CD4-positive, alpha-beta memory T cell (primary cell): Measurements from ENCODE around the gene TNC. TPM values are rescaled to one million over a fixed set of nuclear protein-coding genes. Genes with fewer than 3 reads are reported as not detected.

Source experiments
- CTCF ChIA-PET: fragments of 350-600 bp; sonication (Branson Sonifier 250); formaldehyde crosslinking; loops from one replicate; lab custom pipeline; 2021; ENCODE audit warnings: inconsistent platforms; ENCODE audit not compliant: partially characterized antibody; lab: Charles Lee
- POLR2A ChIA-PET: fragments of 350-600 bp; sonication (Branson Sonifier 250); formaldehyde crosslinking; loops from one replicate; lab custom pipeline; 2021; ENCODE audit not compliant: partially characterized antibody; lab: Charles Lee
- DNase-seq, 5 donors: peaks; one replicate each; pipeline versions ENCODE4 v3.0.0 to v3.0.0-alpha.2; 2020 to 2022; ENCODE audit warnings: mixed read lengths in 1 of 5
- H3K27ac ChIP-seq: one replicate; pipeline ENCODE4 v1.7.0; 2013; ENCODE audit warnings: low read depth, low read length
- H3K27me3 ChIP-seq: 2 replicates; pipeline ENCODE4 v1.7.0; 2013; ENCODE audit warnings: mild to moderate bottlenecking, low read length, moderate library complexity; ENCODE audit not compliant: insufficient read depth
- H3K36me3 ChIP-seq: 2 replicates; pipeline ENCODE4 v1.7.0; 2013; ENCODE audit warnings: mild to moderate bottlenecking, low read length, moderate library complexity; ENCODE audit not compliant: insufficient read depth
- H3K4me1 ChIP-seq: 2 replicates; pipeline ENCODE4 v1.7.0; 2013; ENCODE audit warnings: mild to moderate bottlenecking, low read length, moderate library complexity; ENCODE audit not compliant: insufficient read depth
- H3K4me3 ChIP-seq, 2 donors: one replicate each; pipeline ENCODE4 v1.7.0; 2013; ENCODE audit warnings: low read length in 2 of 2, mild to moderate bottlenecking in 1 of 2
- H3K9me3 ChIP-seq, 2 donors: one replicate each; pipeline ENCODE4 v1.7.0; 2013; ENCODE audit warnings: low read length in 2 of 2, control low read depth in 1 of 2; ENCODE audit not compliant: control insufficient read depth in 1 of 2
- H3K27ac Mint-ChIP-seq, 7 donors: one replicate each; pipeline ENCODE4 v1.8.0; 2020 to 2021; ENCODE audit warnings: mixed read lengths in 7 of 7, mild to moderate bottlenecking in 6 of 7, inconsistent platforms in 3 of 7, moderate library complexity in 3 of 7
- H3K27me3 Mint-ChIP-seq, 2 donors: one replicate each; pipeline ENCODE4 v1.8.0; 2020 to 2021; ENCODE audit warnings: mixed read lengths in 2 of 2
- H3K36me3 Mint-ChIP-seq, 2 donors: one replicate each; pipeline ENCODE4 v1.8.0; 2020 to 2021; ENCODE audit warnings: mixed read lengths in 2 of 2, inconsistent platforms in 1 of 2, mild to moderate bottlenecking in 1 of 2
- H3K4me1 Mint-ChIP-seq, 4 donors: one replicate each; pipeline ENCODE4 v1.8.0; 2020 to 2021; ENCODE audit warnings: mixed read lengths in 4 of 4, mild to moderate bottlenecking in 1 of 4
- H3K4me3 Mint-ChIP-seq, 8 donors: one replicate each; pipeline ENCODE4 v1.8.0; 2020 to 2021; ENCODE audit warnings: mixed read lengths in 8 of 8, mild to moderate bottlenecking in 7 of 8, moderate library complexity in 6 of 8, inconsistent platforms in 3 of 8
- H3K9me3 Mint-ChIP-seq, 8 donors: one replicate each; pipeline ENCODE4 v1.8.0; 2020 to 2021; ENCODE audit warnings: mixed read lengths in 8 of 8, mild to moderate bottlenecking in 5 of 8, inconsistent platforms in 3 of 8, moderate library complexity in 1 of 8
- intact Hi-C: fragments of 100-400 bp; cut with micrococcal nuclease; formaldehyde crosslinking; loops from one replicate; pipeline ENCODE4 v1.15.1; 2023
- polyA plus RNA-seq, 2 donors: library from polyadenylated mRNA; unstranded; fragments of 300-500 nt; fragmentation: Illumina TruSeq; gene quantifications; one replicate each; pipeline ENCODE4 v1.2.3, GENCODE V29; 2021
- total RNA-seq, 2 experiments: library from RNA; stranded (reverse); gene quantifications; one replicate each; pipeline ENCODE4 v1.2.3, GENCODE V29; 2021

Gene TNC
- total and polyA plus RNA-seq, 4 experiments from 2014 or later: not detected

DNA sequence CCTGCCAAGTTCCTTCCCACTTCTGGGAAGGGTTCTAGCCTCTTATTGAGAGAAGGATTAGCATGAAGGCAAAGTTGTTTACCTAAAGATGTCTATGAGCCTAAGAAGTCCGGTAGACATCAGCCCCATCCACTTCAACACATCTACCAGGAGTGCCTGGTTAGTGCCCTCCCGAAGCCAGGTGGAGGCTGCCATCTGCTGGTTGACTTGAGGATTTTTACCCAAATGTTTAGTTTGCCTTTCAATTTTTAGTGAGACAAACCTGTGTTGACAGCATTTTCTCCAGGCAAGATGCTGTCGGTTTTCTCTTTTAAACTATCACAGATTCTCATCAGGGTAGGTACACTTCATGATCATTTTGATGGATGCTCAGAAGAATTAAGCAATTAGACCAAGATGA, 104.0 kb downstream of the TNC start:
- Mint-ChIP-seq H3K27ac (peak overlapping the region in 1 of 7 donors; percentile 69), H3K4me3 (no peak overlapping the region), H3K36me3 (no peaks in the 10 kb centered on the region), H3K27me3 (peaks cover 0 to 1% of the 10 kb centered on the region in 2 donors), H3K9me3 (no peaks in the 10 kb centered on the region), H3K4me1 (peaks cover 19 to 21% (median 20%) of the 10 kb centered on the region in 4 donors)
- Histone ChIP-seq H3K36me3 (no peaks in the 10 kb centered on the region), H3K4me1 (peaks cover 12% of the 10 kb centered on the region), H3K4me3 (no peak overlapping the region), H3K27ac (no peak overlapping the region), H3K9me3 (no peaks in the 10 kb centered on the region), H3K27me3 (no peaks in the 10 kb centered on the region)
- DNase-seq: peak; percentile 78 to 79 (median 79)
- ChIA-PET POLR2A (interaction anchor here (0.6 to 1.5 kb wide), 3 partner anchors 25 to 110 kb away, joined by 3 to 5 read pairs (median 4); no protein-coding TSS in a partner anchor), CTCF (interaction anchor here (0.8 to 14.3 kb wide), 26 partner anchors 10 to 608 kb away, joined by 3 to 233 read pairs (median 5); partner anchors contain the start of genes TEX48 and TNFSF8)
- intact Hi-C loops: loop anchor here (1.0 to 5.0 kb wide), 7 partner anchors 82 to 609 kb away; partner anchors contain the start of genes TEX48 and TNFSF8

DNA sequence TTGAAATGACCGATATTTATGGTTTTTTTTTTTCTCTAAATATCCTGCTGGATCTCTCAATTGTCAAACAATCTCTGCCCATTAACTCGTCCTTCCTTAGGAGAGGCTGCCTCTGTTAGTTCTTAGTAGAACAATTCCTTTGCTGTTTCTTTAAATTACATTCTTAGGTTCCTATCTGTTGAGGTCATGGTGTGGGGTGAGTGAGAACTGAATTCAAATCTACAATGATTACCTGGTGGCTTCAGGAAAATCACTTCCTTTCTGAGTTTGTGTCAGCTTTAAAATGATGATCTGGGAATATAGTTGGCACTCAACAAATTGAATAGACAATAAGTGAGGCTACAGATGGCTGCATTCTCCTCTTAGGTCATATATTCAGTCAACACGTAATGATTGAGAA, 105.5 kb downstream of the TNC start:
- ChIA-PET POLR2A (interaction anchor here (0.8 to 1.1 kb wide), 2 partner anchors 103 to 105 kb away, joined by 3 to 5 read pairs; no protein-coding TSS in a partner anchor), CTCF (interaction anchor here (1.0 to 14.3 kb wide), 14 partner anchors 9 to 331 kb away, joined by 3 to 233 read pairs (median 8); partner anchors contain the start of gene TEX48)
- no peak for DNase-seq
- Mint-ChIP-seq H3K4me3 (no peak overlapping the region), H3K27me3 (peaks cover 0 to 1% of the 10 kb centered on the region in 2 donors), H3K36me3 (no peaks in the 10 kb centered on the region), H3K4me1 (peaks cover 20 to 28% (median 25%) of the 10 kb centered on the region in 4 donors), H3K9me3 (no peaks in the 10 kb centered on the region), H3K27ac (peak overlapping the region in 3 of 7 donors; percentile 18 to 36 (median 24))
- Histone ChIP-seq H3K4me1 (peaks cover 18% of the 10 kb centered on the region), H3K4me3 (no peak overlapping the region), H3K9me3 (no peaks in the 10 kb centered on the region), H3K27ac (no peak overlapping the region), H3K36me3 (no peaks in the 10 kb centered on the region), H3K27me3 (no peaks in the 10 kb centered on the region)
- intact Hi-C loops: loop anchor here (5.0 kb wide), 1 partner anchor 80 kb away; the partner anchor contains the start of gene TNFSF8

DNA sequence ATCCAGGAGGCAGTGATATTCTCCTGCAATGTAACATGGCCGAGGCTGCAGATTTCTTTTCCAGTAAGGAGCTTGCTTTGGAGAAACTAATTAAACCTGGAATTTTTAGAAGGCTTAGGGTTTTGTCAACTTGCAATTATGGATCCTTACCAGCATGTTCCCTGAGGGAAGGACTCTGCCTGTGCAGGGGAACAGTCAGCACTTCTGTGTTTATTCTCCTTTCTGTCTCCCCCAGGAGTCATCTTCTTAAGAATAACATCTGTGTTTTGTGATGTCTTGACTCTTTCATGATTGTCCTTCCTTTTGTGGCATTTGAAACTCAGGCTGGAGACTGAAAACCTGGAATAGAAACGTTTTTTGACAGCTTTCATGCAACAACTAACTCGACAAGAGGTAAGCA, 107.1 kb downstream of the TNC start:
- H3K4me3 Mint-ChIP-seq: no peak overlapping the region
- H3K36me3 Mint-ChIP-seq: no peaks in the 10 kb centered on the region
- ChIA-PET CTCF (interaction anchor here (0.9 to 14.3 kb wide), 11 partner anchors 21 to 330 kb away, joined by 3 to 233 read pairs (median 11); partner anchors contain the start of gene TEX48), POLR2A (interaction anchor here (0.8 kb wide), 1 partner anchor 112 kb away, joined by 4 read pairs; no protein-coding TSS in a partner anchor)
- H3K9me3 ChIP-seq: no peaks in the 10 kb centered on the region
- intact Hi-C loops: loop anchor here (5.0 kb wide), 1 partner anchor 79 kb away; the partner anchor contains the start of gene TNFSF8
- DNase-seq: no peak
- no peaks in the 10 kb centered on the region for H3K9me3 Mint-ChIP-seq
- peaks cover 33% of the 10 kb centered on the region for H3K4me1 ChIP-seq
- H3K27me3 Mint-ChIP-seq: peaks cover 0 to 1% of the 10 kb centered on the region in 2 donors
- H3K4me1 Mint-ChIP-seq: peaks cover 25 to 40% (median 30%) of the 10 kb centered on the region in 4 donors
- H3K4me3 ChIP-seq: no peak overlapping the region
- H3K36me3 ChIP-seq: no peaks in the 10 kb centered on the region
- H3K27ac Mint-ChIP-seq: peak overlapping the region in 1 of 7 donors; percentile 25
- H3K27me3 ChIP-seq: no peaks in the 10 kb centered on the region
- H3K27ac ChIP-seq: no peak overlapping the region

DNA sequence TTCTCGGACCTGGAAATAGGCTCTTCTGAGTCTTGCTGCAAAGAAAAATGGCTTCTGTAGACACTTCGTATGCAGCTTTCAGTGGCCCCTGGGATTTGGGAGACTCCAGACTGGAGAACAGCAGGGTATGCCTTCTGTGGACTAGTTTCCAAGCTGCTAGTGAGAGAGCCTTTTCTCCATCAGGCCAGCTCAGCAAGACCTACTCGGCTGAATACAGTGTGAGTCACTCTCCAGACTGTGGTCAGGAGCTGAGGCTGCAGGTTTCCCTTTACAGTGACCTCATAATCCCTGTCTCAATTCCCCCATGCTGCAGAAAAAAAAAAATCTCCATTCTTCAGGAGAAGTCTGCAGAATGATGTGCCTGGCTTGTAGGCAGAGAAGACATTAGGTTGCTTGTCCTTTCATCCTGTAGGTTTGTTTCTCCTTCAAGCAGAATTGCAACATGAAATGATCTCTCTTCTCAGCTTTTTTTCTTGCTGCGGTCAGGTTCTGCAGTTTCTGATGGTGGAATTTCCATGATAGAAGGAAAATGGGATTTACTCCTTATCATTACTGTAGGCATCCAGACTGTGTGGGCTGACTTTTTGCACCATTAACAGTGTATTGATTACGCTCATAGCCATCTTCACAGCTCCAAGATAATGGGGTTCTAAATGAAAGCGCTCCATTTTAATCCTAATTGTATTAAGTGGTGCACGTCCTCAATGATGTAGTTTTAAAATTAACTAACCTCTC, 109.3 kb downstream of the TNC start:
- Histone ChIP-seq H3K36me3 (no peaks in the 10 kb centered on the region), H3K27ac (no peak overlapping the region), H3K27me3 (no peaks in the 10 kb centered on the region), H3K4me1 (peaks cover 31% of the 10 kb centered on the region), H3K9me3 (no peaks in the 10 kb centered on the region), H3K4me3 (no peak overlapping the region)
- Mint-ChIP-seq H3K4me1 (peaks cover 22 to 41% (median 26%) of the 10 kb centered on the region in 4 donors), H3K27ac (no peak overlapping the region), H3K27me3 (peaks cover 0 to 3% of the 10 kb centered on the region in 2 donors), H3K9me3 (no peaks in the 10 kb centered on the region), H3K4me3 (no peak overlapping the region), H3K36me3 (no peaks in the 10 kb centered on the region)
- POLR2A ChIA-PET: interaction anchor here (1.2 to 1.5 kb wide), 4 partner anchors 78 to 102 kb away, joined by 3 to 4 read pairs (median 3); partner anchors contain the start of gene TNFSF8
- no peak for DNase-seq
- intact Hi-C loops: no loop called here
- CTCF ChIA-PET: interaction anchor here (1.0 to 14.3 kb wide), 5 partner anchors 8 to 327 kb away, joined by 3 to 233 read pairs (median 9); partner anchors contain the start of gene TEX48

DNA sequence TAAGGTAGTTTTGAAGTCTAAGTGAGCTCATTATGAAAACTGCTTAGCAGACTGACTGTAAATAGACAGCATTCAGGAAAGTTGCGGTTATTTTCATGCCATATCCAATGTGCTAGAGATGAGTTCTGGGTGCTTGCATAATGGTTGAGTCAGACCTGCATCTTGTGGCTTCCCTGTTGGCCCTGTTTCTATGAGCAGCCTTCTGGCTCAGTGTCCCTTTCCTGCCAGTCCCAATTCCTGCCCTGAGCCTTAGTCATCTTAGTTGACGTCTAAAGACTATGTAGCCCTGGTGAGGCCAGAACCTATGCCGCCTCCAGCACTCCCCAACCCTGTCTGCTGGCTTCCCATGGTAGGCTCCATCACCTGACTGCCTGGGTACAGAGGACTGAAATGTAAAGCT, 111.3 kb downstream of the TNC start:
- Mint-ChIP-seq H3K4me1 (peaks cover 13 to 35% (median 18%) of the 10 kb centered on the region in 4 donors), H3K27me3 (peaks cover 0 to 3% of the 10 kb centered on the region in 2 donors), H3K4me3 (no peak overlapping the region), H3K36me3 (no peaks in the 10 kb centered on the region), H3K9me3 (peaks cover 0 to 1% (median 0%) of the 10 kb centered on the region in 8 donors), H3K27ac (peak overlapping the region in 3 of 7 donors; percentile 10 to 45 (median 34))
- peaks cover 24% of the 10 kb centered on the region for H3K4me1 ChIP-seq
- ChIA-PET CTCF (interaction anchor here (1.2 to 14.3 kb wide), 5 partner anchors 10 to 325 kb away, joined by 3 to 233 read pairs (median 9); partner anchors contain the start of gene TEX48), POLR2A (interaction anchor here (1.2 to 2.2 kb wide), 5 partner anchors 9 to 108 kb away, joined by 3 to 9 read pairs (median 4); no protein-coding TSS in a partner anchor)
- H3K36me3 ChIP-seq: no peaks in the 10 kb centered on the region
- no peaks in the 10 kb centered on the region for H3K9me3 ChIP-seq
- H3K27ac ChIP-seq: no peak overlapping the region
- peak in 1 of 5 donors; percentile 14 for DNase-seq
- no peaks in the 10 kb centered on the region for H3K27me3 ChIP-seq
- H3K4me3 ChIP-seq: no peak overlapping the region
- intact Hi-C loops: no loop called here

DNA sequence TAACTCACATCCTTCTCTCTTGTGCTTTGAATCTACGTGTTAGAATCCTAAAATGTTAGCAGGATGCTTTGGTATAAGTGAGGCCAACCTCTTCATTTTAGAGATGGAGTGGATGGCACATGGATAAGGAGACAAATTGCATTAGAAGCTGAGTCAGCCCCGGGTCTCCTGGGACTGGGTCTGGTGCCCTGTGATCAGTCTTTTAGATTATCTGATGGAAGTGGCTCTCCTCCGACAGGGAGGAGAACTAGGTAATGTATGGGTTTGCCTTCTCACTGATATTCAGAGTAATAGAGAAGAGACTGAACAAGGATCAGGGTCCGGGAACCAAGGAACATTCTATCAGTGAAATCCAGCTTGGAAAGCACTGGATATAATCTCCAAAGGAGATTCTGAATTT, 112.6 kb downstream of the TNC start:
- Mint-ChIP-seq H3K9me3 (peaks cover 0 to 2% (median 0%) of the 10 kb centered on the region in 8 donors), H3K4me1 (peaks cover 17 to 39% (median 21%) of the 10 kb centered on the region in 4 donors), H3K36me3 (no peaks in the 10 kb centered on the region), H3K27me3 (peaks cover 5% of the 10 kb centered on the region in 2 donors), H3K27ac (peak overlapping the region in 3 of 7 donors; percentile 22 to 45 (median 25)), H3K4me3 (no peak overlapping the region)
- H3K4me3 ChIP-seq: no peak overlapping the region
- no peaks in the 10 kb centered on the region for H3K27me3 ChIP-seq
- POLR2A ChIA-PET: interaction anchor here (2.0 to 2.2 kb wide), 2 partner anchors 74 to 76 kb away, joined by 5 to 9 read pairs; no protein-coding TSS in a partner anchor
- CTCF ChIA-PET: interaction anchor here (1.4 to 14.3 kb wide), 6 partner anchors 11 to 324 kb away, joined by 3 to 233 read pairs (median 4); partner anchors contain the start of gene TEX48
- no peaks in the 10 kb centered on the region for H3K9me3 ChIP-seq
- no peak for DNase-seq
- no peak overlapping the region for H3K27ac ChIP-seq
- intact Hi-C loops: no loop called here
- no peaks in the 10 kb centered on the region for H3K36me3 ChIP-seq
- peaks cover 28% of the 10 kb centered on the region for H3K4me1 ChIP-seq
